NCI-H2107 treated with DMSO at 0.1 percent for 48 hours (cell line): ENCODE data around the gene UTS2R.

Source experiments
- DNase-seq: peaks from one replicate; lab custom pipeline; 2025; ENCODE audit not compliant: unreplicated experiment; lab: John Stamatoyannopoulos, UW

UTS2R gene

GRCh38 chr17:82371333-82372248 lies at the start of gene UTS2R:
UTS2R (plus strand) TSS chr17:82371765; CDS start chr17:82374325, 2,560 bp downstream.
- no peak for DNase-seq

- DNase-seq = no peak
Observed at GRCh38 chr17:82321947-82322466, 49.6 kb upstream of the UTS2R start.

- no peak for DNase-seq
Observed at GRCh38 chr17:82322526-82323453, 48.8 kb upstream of the UTS2R start.

- DNase-seq = no peak
Observed at GRCh38 chr17:82323514-82324234, 47.9 kb upstream of the UTS2R start.

GRCh38 chr17:82324566-82325285 lies 46.8 kb upstream of the UTS2R start:
- DNase-seq = no peak

GRCh38 chr17:82325286-82326180 lies 46.0 kb upstream of the UTS2R start:
- DNase-seq = no peak

GRCh38 chr17:82327289-82327688 lies 44.3 kb upstream of the UTS2R start:
- DNase-seq = no peak

GRCh38 chr17:82327757-82328140 lies 43.8 kb upstream of the UTS2R start:
- DNase-seq = no peak

- no peak for DNase-seq
Observed at GRCh38 chr17:82328141-82328993, 43.2 kb upstream of the UTS2R start.

- no peak for DNase-seq
Observed at GRCh38 chr17:82328994-82329507, 42.5 kb upstream of the UTS2R start.

- DNase-seq = no peak
Observed at GRCh38 chr17:82329683-82330321, 41.8 kb upstream of the UTS2R start.

- DNase-seq = peak; percentile 59
Observed at GRCh38 chr17:82330322-82331239, 41.0 kb upstream of the UTS2R start.

GRCh38 chr17:82331345-82331939 lies 40.1 kb upstream of the UTS2R start:
- no peak for DNase-seq

- DNase-seq = no peak
Observed at GRCh38 chr17:82332669-82333278, 38.8 kb upstream of the UTS2R start.

- DNase-seq = no peak
Observed at GRCh38 chr17:82333279-82334171, 38.0 kb upstream of the UTS2R start, which contains the start of gene SECTM1. SECTM1 (minus strand) TSS chr17:82333766; CDS start chr17:82327240, 6,526 bp downstream.
